Erythroblast (primary cell): ENCODE results near the gene OTOG.

Experiments
- DNase-seq, 2 experiments: peaks; one replicate each; lab custom pipeline; 2025; lab: John Stamatoyannopoulos, UW
- GATA1 ChIP-seq: IDR thresholded peaks from 2 replicates; pipeline ENCODE4 v1.6.1; 2011; ENCODE audit warnings: low read depth, mild to moderate bottlenecking, control low read depth, low read length, moderate library complexity
- POLR2A ChIP-seq: IDR thresholded peaks from 2 replicates; pipeline ENCODE4 v1.6.1; 2011; ENCODE audit warnings: mild to moderate bottlenecking, low read length

Gene OTOG

GRCh38 chr11:17547051-17547577, at the start of gene OTOG:
OTOG (plus strand) TSS chr11:17547259; CDS start chr11:17547373, 114 bp downstream.
- DNase-seq: no peak
- TF ChIP-seq POLR2A: no peak
- no peak for TF ChIP-seq GATA1

- no peak for TF ChIP-seq GATA1
- TF ChIP-seq POLR2A: no peak
- DNase-seq: no peak
Observed at GRCh38 chr11:17498058-17498457, 49.0 kb upstream of the OTOG start.

- DNase-seq: no peak
- TF ChIP-seq POLR2A (no peak), GATA1 (no peak)
Observed at GRCh38 chr11:17498475-17498874, 48.6 kb upstream of the OTOG start.

- TF ChIP-seq POLR2A (no peak), GATA1 (no peak)
- DNase-seq: no peak
Observed at GRCh38 chr11:17500673-17501072, 46.4 kb upstream of the OTOG start.

GRCh38 chr11:17502630-17503029, 44.4 kb upstream of the OTOG start:
- DNase-seq: no peak
- TF ChIP-seq GATA1 (no peak), POLR2A (no peak)

- TF ChIP-seq GATA1 (no peak), POLR2A (no peak)
- DNase-seq: peak; percentile 48 to 61
Observed at GRCh38 chr11:17504330-17505107, 42.5 kb upstream of the OTOG start.

GRCh38 chr11:17505146-17505545, 41.9 kb upstream of the OTOG start:
- no peak for DNase-seq
- TF ChIP-seq GATA1 (no peak), POLR2A (no peak)

- DNase-seq: no peak
- TF ChIP-seq POLR2A: no peak
- TF ChIP-seq GATA1: no peak
Observed at GRCh38 chr11:17506314-17506713, 40.7 kb upstream of the OTOG start.

- TF ChIP-seq GATA1 (no peak), POLR2A (no peak)
- no peak for DNase-seq
Observed at GRCh38 chr11:17506942-17507341, 40.1 kb upstream of the OTOG start.

- DNase-seq: no peak
- TF ChIP-seq POLR2A: no peak
- no peak for TF ChIP-seq GATA1
Observed at GRCh38 chr11:17507773-17508172, 39.3 kb upstream of the OTOG start.

- DNase-seq: no peak
- TF ChIP-seq GATA1 (no peak), POLR2A (no peak)
Observed at GRCh38 chr11:17508306-17508705, 38.8 kb upstream of the OTOG start.

GRCh38 chr11:17508791-17509190, 38.3 kb upstream of the OTOG start:
- no peak for TF ChIP-seq GATA1
- TF ChIP-seq POLR2A: no peak
- no peak for DNase-seq

- TF ChIP-seq GATA1 (no peak), POLR2A (no peak)
- no peak for DNase-seq
Observed at GRCh38 chr11:17510507-17511206, 36.4 kb upstream of the OTOG start.

- TF ChIP-seq POLR2A (no peak), GATA1 (no peak)
- DNase-seq: no peak
Observed at GRCh38 chr11:17511571-17511970, 35.5 kb upstream of the OTOG start.
